DOHH2 (cell line): ENCODE measurements around the gene DNAAF5.

ENCODE experiments used
- H3F3A ChIP-seq: fragments of 200-600 bp; sonication (generic), shearing (Covaris generic); 2 replicates; pipeline ENCODE4 v1.6.0; 2016; ENCODE audit warnings: antibody characterized with exemption, mild to moderate bottlenecking; ENCODE audit not compliant: control insufficient read depth, insufficient read depth
- H3K27ac ChIP-seq: fragments of 200-600 bp; sonication (generic); 2 replicates; pipeline ENCODE4 v1.5.1; 2014; ENCODE audit warnings: low read depth, mild to moderate bottlenecking, low read length, moderate library complexity
- H3K27me3 ChIP-seq: fragments of 200-600 bp; sonication (generic); 2 replicates; pipeline ENCODE4 v1.6.1; 2014; ENCODE audit warnings: mild to moderate bottlenecking, low read length, mixed read lengths; ENCODE audit not compliant: control insufficient read depth
- H3K36me3 ChIP-seq: fragments of 200-600 bp; sonication (generic); 2 replicates; pipeline ENCODE4 v1.6.1; 2014; ENCODE audit warnings: mild to moderate bottlenecking, low read length, moderate library complexity, mixed read lengths; ENCODE audit not compliant: control insufficient read depth
- H3K4me1 ChIP-seq: fragments of 200-600 bp; sonication (generic); 2 replicates; pipeline ENCODE4 v1.6.1; 2014; ENCODE audit warnings: mild to moderate bottlenecking, low read length, mixed read lengths; ENCODE audit not compliant: control insufficient read depth
- H3K4me2 ChIP-seq: fragments of 200-600 bp; sonication (generic); 2 replicates; pipeline ENCODE4 v1.6.0; 2014; ENCODE audit warnings: mild to moderate bottlenecking, low read length, moderate library complexity
- H3K4me3 ChIP-seq: fragments of 200-600 bp; sonication (generic); 2 replicates; pipeline ENCODE4 v1.5.1; 2014; ENCODE audit warnings: mild to moderate bottlenecking, low read length, mixed read lengths
- H3K79me2 ChIP-seq: fragments of 200-600 bp; sonication (generic); 2 replicates; pipeline ENCODE4 v1.6.1; 2014; ENCODE audit warnings: mild to moderate bottlenecking, low read length, mixed read lengths; ENCODE audit not compliant: control insufficient read depth
- H3K9me2 ChIP-seq: fragments of 200-600 bp; sonication (generic); replicated peaks from 2 replicates; pipeline ENCODE4 v1.6.1; 2014; ENCODE audit warnings: mild to moderate bottlenecking, low read length, mixed read lengths; ENCODE audit not compliant: control insufficient read depth
- H3K9me3 ChIP-seq: fragments of 200-600 bp; sonication (generic); 2 replicates; pipeline ENCODE4 v1.6.1; 2014; ENCODE audit warnings: antibody characterized with exemption, low read length, mixed read lengths; ENCODE audit not compliant: control insufficient read depth, insufficient read depth
- H4K20me1 ChIP-seq: fragments of 200-600 bp; sonication (generic); 2 replicates; pipeline ENCODE4 v1.6.0; 2014; ENCODE audit warnings: low read depth, mild to moderate bottlenecking, antibody characterized with exemption, low read length, moderate library complexity; ENCODE audit not compliant: control insufficient read depth, insufficient read depth
- EZH2phosphoT487 ChIP-seq: fragments of 200-600 bp; sonication (generic); IDR thresholded peaks from 2 replicates; pipeline ENCODE4 v1.6.1; 2017; ENCODE audit warnings: borderline replicate concordance, mild to moderate bottlenecking, antibody characterized with exemption, low read length, moderate library complexity, mixed read lengths
- TF ChIP-seq, protein P1 (sequence below): fragments of 200-600 bp; sonication (generic); IDR thresholded peaks from one replicate; pipeline ENCODE4 v1.5.1; 2014; ENCODE audit warnings: antibody characterized with exemption, mild to moderate bottlenecking, low read depth, low read length; ENCODE audit not compliant: poor library complexity, severe bottlenecking

DNAAF5 gene

DNA sequence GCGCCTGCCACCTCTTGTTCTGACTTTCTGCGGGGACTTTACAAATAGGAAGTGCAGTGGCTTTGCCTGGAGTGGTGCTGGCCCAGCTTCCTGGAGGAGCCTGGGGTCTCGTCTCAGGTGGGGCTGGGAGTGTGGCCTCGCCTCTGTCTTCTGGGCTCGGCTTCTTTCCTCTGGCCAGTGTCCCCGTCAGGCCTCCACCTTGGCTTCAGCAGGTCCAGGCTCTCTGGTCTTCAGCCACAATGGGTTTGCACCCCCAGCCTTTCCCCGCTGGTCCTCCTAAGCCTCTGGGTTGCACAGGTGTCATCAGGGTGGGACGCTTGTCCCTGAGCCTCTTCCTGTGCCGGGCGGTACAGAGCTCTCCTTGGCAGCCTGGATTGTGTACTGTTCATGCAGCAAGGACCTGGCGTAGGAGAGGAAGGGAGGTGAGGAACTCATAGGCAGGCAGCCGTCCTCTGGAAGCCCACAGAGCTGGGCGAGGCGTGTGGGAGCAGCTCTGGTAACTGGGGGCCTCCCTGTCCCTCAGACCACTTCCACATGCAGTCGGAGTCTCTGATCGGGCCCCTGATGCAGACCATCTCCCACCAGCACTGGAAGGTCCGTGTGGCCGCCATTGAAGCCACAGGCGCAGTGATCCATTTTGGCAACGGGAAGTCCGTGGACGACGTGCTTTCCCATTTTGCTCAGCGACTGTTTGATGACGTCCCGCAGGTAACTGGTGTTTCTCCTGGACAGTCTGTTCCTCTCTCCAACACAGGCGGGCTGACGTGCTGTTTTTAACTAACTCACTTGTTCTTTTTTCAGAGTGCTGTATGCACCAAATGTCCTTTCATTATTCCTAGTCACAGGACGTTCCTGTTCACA is 2.9 kb downstream of the DNAAF5 start:
- no peaks in the 10 kb centered on the region for H3F3A ChIP-seq
- no peaks in the 10 kb centered on the region for H3K27me3 ChIP-seq
- peaks cover 38% of the 10 kb centered on the region for H3K9me3 ChIP-seq
- peaks cover 98% of the 10 kb centered on the region for H3K79me2 ChIP-seq
- no peak overlapping the region for H3K4me2 ChIP-seq
- no peaks in the 10 kb centered on the region for H4K20me1 ChIP-seq
- no peak for TF ChIP-seq EZH2phosphoT487
- TF ChIP-seq, protein P1, sequence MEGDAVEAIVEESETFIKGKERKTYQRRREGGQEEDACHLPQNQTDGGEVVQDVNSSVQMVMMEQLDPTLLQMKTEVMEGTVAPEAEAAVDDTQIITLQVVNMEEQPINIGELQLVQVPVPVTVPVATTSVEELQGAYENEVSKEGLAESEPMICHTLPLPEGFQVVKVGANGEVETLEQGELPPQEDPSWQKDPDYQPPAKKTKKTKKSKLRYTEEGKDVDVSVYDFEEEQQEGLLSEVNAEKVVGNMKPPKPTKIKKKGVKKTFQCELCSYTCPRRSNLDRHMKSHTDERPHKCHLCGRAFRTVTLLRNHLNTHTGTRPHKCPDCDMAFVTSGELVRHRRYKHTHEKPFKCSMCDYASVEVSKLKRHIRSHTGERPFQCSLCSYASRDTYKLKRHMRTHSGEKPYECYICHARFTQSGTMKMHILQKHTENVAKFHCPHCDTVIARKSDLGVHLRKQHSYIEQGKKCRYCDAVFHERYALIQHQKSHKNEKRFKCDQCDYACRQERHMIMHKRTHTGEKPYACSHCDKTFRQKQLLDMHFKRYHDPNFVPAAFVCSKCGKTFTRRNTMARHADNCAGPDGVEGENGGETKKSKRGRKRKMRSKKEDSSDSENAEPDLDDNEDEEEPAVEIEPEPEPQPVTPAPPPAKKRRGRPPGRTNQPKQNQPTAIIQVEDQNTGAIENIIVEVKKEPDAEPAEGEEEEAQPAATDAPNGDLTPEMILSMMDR = no peak
- H3K27ac ChIP-seq = no peak overlapping the region
- no peaks in the 10 kb centered on the region for H3K9me2 ChIP-seq
- H3K4me1 ChIP-seq = peaks cover 24% of the 10 kb centered on the region
- H3K4me3 ChIP-seq = no peak overlapping the region
- peaks cover 84% of the 10 kb centered on the region for H3K36me3 ChIP-seq

DNA sequence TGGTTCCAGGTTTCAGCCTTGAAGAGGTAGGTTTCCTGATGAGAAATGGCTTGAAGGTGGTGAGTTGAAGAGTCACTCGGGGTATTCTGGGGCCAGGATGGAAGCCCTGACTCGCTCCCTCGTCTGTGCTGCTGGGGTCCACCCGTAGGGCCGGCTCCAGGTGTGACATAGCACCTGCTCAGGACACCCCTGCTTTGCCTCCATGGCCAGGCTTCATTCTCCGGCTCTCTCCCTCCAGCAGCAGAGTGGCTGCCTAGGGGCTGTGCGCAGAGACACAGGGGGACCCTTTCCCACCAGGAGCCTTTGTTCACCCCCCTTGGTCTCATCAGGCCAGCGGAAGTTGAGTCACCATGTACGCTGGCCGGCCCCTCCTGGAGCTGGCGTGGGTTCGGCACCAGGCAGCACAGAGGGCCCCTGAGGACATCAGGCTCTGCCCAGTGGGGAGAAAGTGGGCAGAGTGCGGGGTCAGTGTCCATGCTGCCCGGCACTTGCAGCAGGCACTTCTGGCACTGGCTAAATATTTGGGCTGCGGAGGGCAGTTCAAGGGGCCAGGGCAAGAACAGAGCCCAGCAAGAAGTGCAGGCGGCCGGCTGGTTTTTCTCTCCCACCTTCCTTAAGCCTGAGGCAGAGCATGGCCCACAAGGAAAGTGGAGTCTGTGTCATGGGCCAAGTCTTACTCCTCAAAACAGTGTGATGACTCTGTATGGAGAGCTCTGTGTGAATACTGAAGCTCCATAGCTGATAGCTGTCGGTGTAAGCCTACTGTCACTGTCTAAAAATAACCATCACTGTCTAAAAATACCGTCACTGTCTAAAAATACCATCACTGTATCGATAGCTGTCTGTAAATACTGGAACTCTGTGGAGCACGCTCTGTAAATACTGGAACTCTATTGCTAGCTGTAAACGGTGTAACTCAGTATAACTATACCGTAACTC is 4.3 kb downstream of the DNAAF5 start:
- Histone ChIP-seq H3K36me3 (peaks cover 83% of the 10 kb centered on the region), H3K9me3 (peaks cover 35% of the 10 kb centered on the region), H4K20me1 (no peaks in the 10 kb centered on the region), H3K4me3 (no peak overlapping the region), H3K79me2 (peaks cover 98% of the 10 kb centered on the region), H3F3A (no peaks in the 10 kb centered on the region), H3K4me1 (peaks cover 17% of the 10 kb centered on the region), H3K4me2 (no peak overlapping the region), H3K9me2 (no peaks in the 10 kb centered on the region), H3K27me3 (no peaks in the 10 kb centered on the region), H3K27ac (no peak overlapping the region)
- TF ChIP-seq EZH2phosphoT487 = no peak
- TF ChIP-seq, protein P1 = no peak

DNA sequence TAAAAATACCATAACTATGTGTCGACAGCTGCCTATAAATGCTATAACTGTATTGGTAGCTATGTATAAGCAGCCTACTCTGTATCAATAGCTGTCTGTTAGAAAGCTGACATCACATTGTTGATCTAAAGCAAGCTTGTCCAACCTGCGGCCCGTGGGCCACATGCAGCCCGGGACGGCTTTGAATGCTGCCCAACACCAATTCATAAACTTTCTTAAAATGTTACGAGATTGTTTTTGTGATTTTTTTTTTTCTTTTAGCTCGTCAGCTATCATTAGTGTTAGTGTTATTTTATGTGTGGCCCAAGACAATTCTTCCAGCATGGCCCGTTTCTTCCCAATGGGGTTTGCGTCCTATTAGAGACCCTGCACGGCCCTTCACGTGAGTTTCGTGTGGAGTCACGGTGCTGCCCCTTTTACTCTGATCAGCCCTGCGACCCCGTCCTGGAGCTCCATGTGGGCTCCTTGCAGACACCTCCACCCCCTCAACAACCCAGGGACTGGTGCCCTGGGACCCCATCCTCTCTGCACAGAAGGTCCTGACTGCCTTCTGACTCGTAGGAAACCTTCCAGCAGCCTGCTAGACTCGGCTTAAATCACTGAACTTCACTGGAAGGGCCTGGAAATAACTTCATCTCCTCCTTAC is 5.1 kb downstream of the DNAAF5 start:
- no peak overlapping the region for H3K27ac ChIP-seq
- H3K9me3 ChIP-seq = peaks cover 32% of the 10 kb centered on the region
- H3K4me1 ChIP-seq = peaks cover 11% of the 10 kb centered on the region
- H3F3A ChIP-seq = no peaks in the 10 kb centered on the region
- H4K20me1 ChIP-seq = 0 out of 2 replicates have a peak, but pooled peaks cover 1% of the 10 kb centered on the region
- peaks cover 98% of the 10 kb centered on the region for H3K79me2 ChIP-seq
- TF ChIP-seq EZH2phosphoT487 = no peak
- TF ChIP-seq, protein P1 = no peak
- H3K36me3 ChIP-seq = peaks cover 78% of the 10 kb centered on the region
- H3K4me3 ChIP-seq = no peak overlapping the region
- H3K4me2 ChIP-seq = no peak overlapping the region
- H3K9me2 ChIP-seq = no peaks in the 10 kb centered on the region
- H3K27me3 ChIP-seq = no peaks in the 10 kb centered on the region
